Daoy (cell line): ENCODE measurements around the gene LMF2. TPM values are rescaled to one million over a fixed set of nuclear protein-coding genes. Genes with fewer than 3 reads are reported as not detected.
A peak's percentile ranks its signal among the peaks of the same experiment; 100 is the strongest.

Experiments used
- DNase-seq: peaks from one replicate; pipeline ENCODE4 v3.0.0-alpha.2; 2015; ENCODE audit warnings: low read depth
- total RNA-seq: library from RNA; depleted of rRNA; stranded (reverse); fragments of >200 nt; shearing (Covaris generic); gene quantifications from 2 replicates; pipeline ENCODE4 v1.2.3, GENCODE V29; 2014

LMF2 gene
- total RNA-seq, 1 experiment from 2014 or later: 25.4 TPM

GRCh38 chr22:50504369-50505211 is 2.9 kb downstream of the LMF2 start:
- peak; percentile 1 for DNase-seq

- peak; percentile 4 for DNase-seq
Observed at GRCh38 chr22:50503475-50504145, 3.9 kb downstream of the LMF2 start.

- DNase-seq: peak; percentile 3
Observed at GRCh38 chr22:50502628-50503474, 4.7 kb downstream of the LMF2 start.

- DNase-seq: peak; percentile 0
Observed at GRCh38 chr22:50502096-50502495, 5.4 kb downstream of the LMF2 start.

- DNase-seq: peak; percentile 4
Observed at GRCh38 chr22:50500452-50500851, 7.0 kb downstream of the LMF2 start.

- peak; percentile 77 for DNase-seq
Observed at GRCh38 chr22:50498322-50498890, 9.1 kb downstream of the LMF2 start.

GRCh38 chr22:50497093-50497492 is 10.4 kb downstream of the LMF2 start:
- DNase-seq: peak; percentile 0

- peak; percentile 2 for DNase-seq
Observed at GRCh38 chr22:50490531-50491308, 16.8 kb downstream of the LMF2 start.

- peak; percentile 2 for DNase-seq
Observed at GRCh38 chr22:50489363-50490243, 17.9 kb downstream of the LMF2 start.

- DNase-seq: peak; percentile 0
Observed at GRCh38 chr22:50488886-50489285, 18.6 kb downstream of the LMF2 start.

- DNase-seq: no peak
Observed at GRCh38 chr22:50488006-50488677, 19.4 kb downstream of the LMF2 start.

- no peak for DNase-seq
Observed at GRCh38 chr22:50487290-50488005, 20.1 kb downstream of the LMF2 start.

- DNase-seq: peak; percentile 29
Observed at GRCh38 chr22:50486561-50487289, 20.8 kb downstream of the LMF2 start, which contains the start of gene MIOX. Gene MIOX (plus strand): TSS chr22:50486859. CDS start chr22:50486898, 39 bp downstream.

GRCh38 chr22:50485221-50486131 is 22.0 kb downstream of the LMF2 start:
- peak; percentile 59 for DNase-seq

- no peak for DNase-seq
Observed at GRCh38 chr22:50483977-50484853, 23.3 kb downstream of the LMF2 start.

GRCh38 chr22:50483556-50483955 is 23.9 kb downstream of the LMF2 start:
- no peak for DNase-seq
